ENCODE results near the gene TMEM37. TPM values are rescaled to one million over a fixed set of nuclear protein-coding genes. Genes with fewer than 3 reads are reported as not detected.

TMEM37 gene
- total RNA-seq, 1 experiment from 2014 or later, result 4.2 TPM

DNA sequence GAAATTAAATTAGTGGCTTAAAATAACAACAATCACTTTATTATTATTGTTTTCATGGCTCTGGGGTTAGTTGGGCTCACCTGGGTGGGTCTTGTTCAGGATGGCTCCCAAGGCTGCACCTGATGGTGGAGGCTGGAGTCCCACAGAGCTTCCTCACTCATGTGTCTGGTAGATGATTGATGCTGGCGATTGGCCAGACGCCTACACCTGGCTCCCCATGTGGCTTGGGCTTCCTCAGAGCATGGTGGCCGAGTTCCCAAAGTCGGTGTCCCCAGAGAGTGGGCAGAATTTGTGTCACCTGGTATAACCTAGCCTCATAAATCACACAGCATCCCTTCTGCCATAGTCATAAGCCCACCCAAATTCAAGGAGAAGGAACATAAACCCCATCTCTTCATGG lies 46.7 kb upstream of the TMEM37 start:
- H3K27ac Mint-ChIP-seq, result no peak overlapping the region
- no peak overlapping the region for H2BK20ac ChIP-seq (ENCODE audit: low read depth, low read length, poor library complexity, severe bottlenecking)
- H2BK12ac ChIP-seq (ENCODE audit: insufficient read length, low read depth, low read length), result no peak overlapping the region
- no peaks in the 10 kb centered on the region for H3K79me1 ChIP-seq (ENCODE audit: insufficient read depth, low read depth, low read length, poor library complexity, severe bottlenecking)
- H3K27me3 ChIP-seq (ENCODE audit: insufficient read depth, low read length), result no peaks in the 10 kb centered on the region
- no peak overlapping the region for H3K4ac ChIP-seq (ENCODE audit: low read depth, low read length)
- H2AFZ ChIP-seq (ENCODE audit: low read length), result no peak overlapping the region
- no peaks in the 10 kb centered on the region for H4K20me1 ChIP-seq (ENCODE audit: control insufficient read depth, insufficient read depth, insufficient read length)
- no peaks in the 10 kb centered on the region for H3K79me2 ChIP-seq (ENCODE audit: insufficient read depth, low read length)
- H2BK5ac ChIP-seq (ENCODE audit: insufficient read length, low read length), result no peak overlapping the region
- H2AK5ac ChIP-seq (ENCODE audit: insufficient read length, low read length), result no peak overlapping the region
- H3K9me3 Mint-ChIP-seq, result no peaks in the 10 kb centered on the region
- no peak overlapping the region for H2BK15ac ChIP-seq (ENCODE audit: low read depth, low read length)
- H3K4me3 Mint-ChIP-seq, result no peak overlapping the region
- H3K4me1 Mint-ChIP-seq, result peaks cover 23 to 36% of the 10 kb centered on the region in 2 experiments
- TF ChIP-seq CTCF (conservative IDR thresholded peaks at IDR 0.05), result no peak
- no peak overlapping the region for H3K9ac ChIP-seq (ENCODE audit: extremely low read depth, insufficient read length, low read length)
- no peak overlapping the region for H3K27ac ChIP-seq (ENCODE audit: insufficient read length, low read depth, low read length)
- H3K36me3 Mint-ChIP-seq (ENCODE audit: insufficient read depth in 1 of 3, low read depth in 3 of 3), result no peaks in the 10 kb centered on the region
- no peaks in the 10 kb centered on the region for H3K4me1 ChIP-seq (ENCODE audit: insufficient read depth, low read length)
- no CpG with 5 or more reads among the region's 4 CpGs for WGBS (ENCODE audit: extremely low coverage, insufficient read length, low lambda C conversion rate)
- H3K18ac ChIP-seq (ENCODE audit: insufficient read length, low read depth, low read length), result no peak overlapping the region
- no peak overlapping the region for H3K4me2 ChIP-seq (ENCODE audit: insufficient read depth, insufficient read length, low read length)
- no peak overlapping the region for H4K5ac ChIP-seq (ENCODE audit: insufficient read length, low read depth, low read length)
- no peaks in the 10 kb centered on the region for H3K23me2 ChIP-seq (ENCODE audit: insufficient read length, low read depth, low read length, poor library complexity, severe bottlenecking)
- H3K9me3 ChIP-seq (ENCODE audit: control insufficient read depth, low read depth, low read length), result no peaks in the 10 kb centered on the region
- peaks cover 2% of the 10 kb centered on the region; the same call in 1 of the 2 replicates for H3K27me3 Mint-ChIP-seq (ENCODE audit: low read depth)
- H3K56ac ChIP-seq (ENCODE audit: insufficient read length, low read depth, low read length), result no peak overlapping the region
- no peak overlapping the region for H3T11ph ChIP-seq (ENCODE audit: low read length)
- no peak overlapping the region for H3K14ac ChIP-seq (ENCODE audit: insufficient read depth, low read length)
- H4K8ac ChIP-seq (replicated peaks; ENCODE audit: insufficient read length, low read depth, low read length), result no peak overlapping the region
- no peak overlapping the region for H3K23ac ChIP-seq (ENCODE audit: insufficient read length, low read depth, low read length)
- H4K91ac ChIP-seq (ENCODE audit: insufficient read length, low read depth, low read length), result no peak overlapping the region
- DNase-seq, result no peak
- H2BK120ac ChIP-seq (ENCODE audit: low read depth, low read length, poor library complexity, severe bottlenecking), result no peak overlapping the region
